C4-2B (cell line): ENCODE results near the gene ZNF792.
"Not testable (repeated sequence)": the region's sequence is repeated elsewhere in the genome, so short reads cannot be mapped to it uniquely, and the experiment has no call there.

Source experiments
- CTCF ChIP-seq: fragments of 450-650 bp; conservative IDR thresholded peaks from 2 replicates; pipeline ENCODE4 v1.5.1; 2017; ENCODE audit warnings: mild to moderate bottlenecking
- ZFX ChIP-seq: fragments of 450-650 bp; IDR thresholded peaks from 2 replicates; pipeline ENCODE4 v1.6.1; 2017

- not testable (repeated sequence) for TF ChIP-seq CTCF, ZFX
These were observed 41.9 kb upstream of the ZNF792 start for GRCh38 chr19:35006007-35006341.
